Measurements from ENCODE around the gene MYBPC2. TPM values are rescaled to one million over a fixed set of nuclear protein-coding genes. Genes with fewer than 3 reads are reported as not detected.

MYBPC2 gene
- total RNA-seq, 1 experiment from 2014 or later: not detected

- no peak for DNase-seq (ENCODE audit: low spot score)
- BruUV-seq (replicated peaks): no TSS peak
- Histone ChIP-seq H3K4me3 (ENCODE audit: low read depth, low read length, poor library complexity, severe bottlenecking) (no peak overlapping the region), H3K27me3 (replicated peaks; ENCODE audit: insufficient read depth, low read depth, low read length, poor library complexity) (no peaks in the 10 kb centered on the region), H3K36me3 (ENCODE audit: insufficient read depth, low read length, poor library complexity, severe bottlenecking) (no peaks in the 10 kb centered on the region), H3K4me1 (ENCODE audit: insufficient read depth, low read length, poor library complexity, severe bottlenecking) (peaks cover 18% of the 10 kb centered on the region), H3K27ac (ENCODE audit: low read depth, low read length, poor library complexity, severe bottlenecking) (no peak overlapping the region), H3K9me3 (ENCODE audit: low read depth, low read length, poor library complexity, severe bottlenecking) (no peaks in the 10 kb centered on the region)
- ChIA-PET CTCF (no interaction called here), POLR2A (ENCODE audit: low non-redundant PET) (no interaction called here)
- TF ChIP-seq EZH2 (IDR thresholded peaks at IDR 0.05; ENCODE audit: borderline replicate concordance, low read depth, low read length, poor library complexity, severe bottlenecking) (no peak), CTCF (conservative IDR thresholded peaks at IDR 0.05; ENCODE audit: low read depth, low read length) (no peak)
- intact Hi-C loops (cut with micrococcal nuclease; ENCODE audit: unreplicated experiment): no loop called here
These were observed 799 bp downstream of the MYBPC2 start for GRCh38 chr19:50433201-50434180.

- H3K9me3 ChIP-seq (ENCODE audit: low read depth, low read length, poor library complexity, severe bottlenecking): no peaks in the 10 kb centered on the region
- intact Hi-C loops (cut with micrococcal nuclease; ENCODE audit: unreplicated experiment): no loop called here
- CTCF ChIA-PET: no interaction called here
- no TSS peak for BruUV-seq (replicated peaks)
- DNase-seq (ENCODE audit: low spot score): no peak
- POLR2A ChIA-PET (ENCODE audit: low non-redundant PET): no interaction called here
- TF ChIP-seq EZH2 (IDR thresholded peaks at IDR 0.05; ENCODE audit: borderline replicate concordance, low read depth, low read length, poor library complexity, severe bottlenecking): no peak
- no peak for TF ChIP-seq CTCF (conservative IDR thresholded peaks at IDR 0.05; ENCODE audit: low read depth, low read length)
- H3K4me3 ChIP-seq (ENCODE audit: low read depth, low read length, poor library complexity, severe bottlenecking): no peak overlapping the region
- H3K27ac ChIP-seq (ENCODE audit: low read depth, low read length, poor library complexity, severe bottlenecking): no peak overlapping the region
- H3K4me1 ChIP-seq (ENCODE audit: insufficient read depth, low read length, poor library complexity, severe bottlenecking): peaks cover 16% of the 10 kb centered on the region
- no peaks in the 10 kb centered on the region for H3K36me3 ChIP-seq (ENCODE audit: insufficient read depth, low read length, poor library complexity, severe bottlenecking)
- H3K27me3 ChIP-seq (replicated peaks; ENCODE audit: insufficient read depth, low read depth, low read length, poor library complexity): no peaks in the 10 kb centered on the region
These were observed 1.8 kb downstream of the MYBPC2 start for GRCh38 chr19:50434525-50434924.

- Histone ChIP-seq H3K4me1 (ENCODE audit: insufficient read depth, low read length, poor library complexity, severe bottlenecking) (peaks cover 16% of the 10 kb centered on the region), H3K27me3 (replicated peaks; ENCODE audit: insufficient read depth, low read depth, low read length, poor library complexity) (no peaks in the 10 kb centered on the region), H3K4me3 (ENCODE audit: low read depth, low read length, poor library complexity, severe bottlenecking) (no peak overlapping the region), H3K27ac (ENCODE audit: low read depth, low read length, poor library complexity, severe bottlenecking) (no peak overlapping the region), H3K36me3 (ENCODE audit: insufficient read depth, low read length, poor library complexity, severe bottlenecking) (no peaks in the 10 kb centered on the region), H3K9me3 (ENCODE audit: low read depth, low read length, poor library complexity, severe bottlenecking) (no peaks in the 10 kb centered on the region)
- ChIA-PET POLR2A (ENCODE audit: low non-redundant PET) (no interaction called here), CTCF (no interaction called here)
- TF ChIP-seq EZH2 (IDR thresholded peaks at IDR 0.05; ENCODE audit: borderline replicate concordance, low read depth, low read length, poor library complexity, severe bottlenecking) (no peak), CTCF (conservative IDR thresholded peaks at IDR 0.05; ENCODE audit: low read depth, low read length) (no peak)
- DNase-seq (ENCODE audit: low spot score): no peak
- intact Hi-C loops (cut with micrococcal nuclease; ENCODE audit: unreplicated experiment): no loop called here
- BruUV-seq (replicated peaks): no TSS peak
These were observed 2.5 kb downstream of the MYBPC2 start for GRCh38 chr19:50435221-50435620.

Measured in A673 (cell line).